A673 (cell line): Measurements from ENCODE around the gene EGFR.

ENCODE experiments used
- EZH2 ChIP-seq: fragments of 200-600 bp; sonication (generic); IDR thresholded peaks from 2 replicates; pipeline ENCODE4 v1.6.1; 2017; ENCODE audit warnings: borderline replicate concordance, low read depth, mild to moderate bottlenecking, mixed read lengths, antibody characterized with exemption, low read length; ENCODE audit not compliant: poor library complexity, severe bottlenecking
- TF ChIP-seq, protein P1 (sequence below): fragments of 300-800, 200-600 bp; sonication (generic); conservative IDR thresholded peaks from 2 replicates; pipeline ENCODE4 v1.5.1; 2017; ENCODE audit warnings: low read depth, mild to moderate bottlenecking, antibody characterized with exemption, low read length, moderate library complexity, mixed read lengths

DNA sequence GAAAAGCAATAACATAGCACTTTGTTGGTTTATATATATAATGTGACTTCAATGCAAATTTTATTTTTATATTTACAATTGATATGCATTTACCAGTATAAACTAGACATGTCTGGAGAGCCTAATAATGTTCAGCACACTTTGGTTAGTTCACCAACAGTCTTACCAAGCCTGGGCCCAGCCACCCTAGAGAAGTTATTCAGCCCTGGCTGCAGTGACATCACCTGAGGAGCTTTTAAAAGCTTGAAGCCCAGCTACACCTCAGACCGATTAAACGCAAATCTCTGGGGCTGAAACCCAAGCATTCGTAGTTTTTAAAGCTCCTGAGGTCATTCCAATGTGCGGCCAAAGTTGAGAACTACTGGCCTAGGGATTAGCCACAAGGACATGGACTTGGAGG is 191.4 kb downstream of the EGFR start:
- TF ChIP-seq EZH2: no peak
- TF ChIP-seq, protein P1, sequence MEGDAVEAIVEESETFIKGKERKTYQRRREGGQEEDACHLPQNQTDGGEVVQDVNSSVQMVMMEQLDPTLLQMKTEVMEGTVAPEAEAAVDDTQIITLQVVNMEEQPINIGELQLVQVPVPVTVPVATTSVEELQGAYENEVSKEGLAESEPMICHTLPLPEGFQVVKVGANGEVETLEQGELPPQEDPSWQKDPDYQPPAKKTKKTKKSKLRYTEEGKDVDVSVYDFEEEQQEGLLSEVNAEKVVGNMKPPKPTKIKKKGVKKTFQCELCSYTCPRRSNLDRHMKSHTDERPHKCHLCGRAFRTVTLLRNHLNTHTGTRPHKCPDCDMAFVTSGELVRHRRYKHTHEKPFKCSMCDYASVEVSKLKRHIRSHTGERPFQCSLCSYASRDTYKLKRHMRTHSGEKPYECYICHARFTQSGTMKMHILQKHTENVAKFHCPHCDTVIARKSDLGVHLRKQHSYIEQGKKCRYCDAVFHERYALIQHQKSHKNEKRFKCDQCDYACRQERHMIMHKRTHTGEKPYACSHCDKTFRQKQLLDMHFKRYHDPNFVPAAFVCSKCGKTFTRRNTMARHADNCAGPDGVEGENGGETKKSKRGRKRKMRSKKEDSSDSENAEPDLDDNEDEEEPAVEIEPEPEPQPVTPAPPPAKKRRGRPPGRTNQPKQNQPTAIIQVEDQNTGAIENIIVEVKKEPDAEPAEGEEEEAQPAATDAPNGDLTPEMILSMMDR: no peak
